B cell (primary cell): Measurements from ENCODE around the gene M1AP. TPM values are rescaled to one million over a fixed set of nuclear protein-coding genes. Genes with fewer than 3 reads are reported as not detected.

Source experiments
- ATAC-seq: fragments of 200-7000 bp; cut with Tn5 transposase; one replicate; pipeline ENCODE4 v1.10.0; 2021; ENCODE audit warnings: low read depth, mild to moderate bottlenecking, moderate number of reproducible peaks, moderate library complexity
- CTCF ChIA-PET: fragments of 350-600 bp; sonication (Branson Sonifier 250); formaldehyde crosslinking; loops from one replicate; lab custom pipeline; 2021; ENCODE audit warnings: antibody characterized with exemption, inconsistent platforms; lab: Charles Lee
- POLR2A ChIA-PET: fragments of 350-600 bp; sonication (Branson Sonifier 250); formaldehyde crosslinking; loops from one replicate; lab custom pipeline; 2021; ENCODE audit warnings: antibody characterized with exemption; lab: Charles Lee
- DNase-seq: peaks from one replicate; pipeline ENCODE4 v3.0.0; 2013
- H2AFZ ChIP-seq: 2 replicates; pipeline ENCODE4 v1.6.1; 2012; ENCODE audit warnings: mild to moderate bottlenecking, low read depth, low read length; ENCODE audit not compliant: insufficient read depth, poor library complexity, severe bottlenecking
- H3K27ac ChIP-seq, 2 donors: 1 replicate in 1 of 2; 2 replicates in 1 of 2; pipeline ENCODE4 v1.5.1; 2012 to 2013; ENCODE audit warnings: low read length in 2 of 2, mild to moderate bottlenecking in 2 of 2, moderate library complexity in 1 of 2
- H3K27me3 ChIP-seq, 4 experiments: fragments of 200-600 bp in 1 of 4; sonication (generic) in 1 of 4; replicated peaks in 1 of 4; 1 replicate in 2 of 4; 2 replicates in 2 of 4; pipeline versions ENCODE4 v1.6.1 to v1.7.0; 2013 to 2016; ENCODE audit warnings: low read length in 3 of 4, mild to moderate bottlenecking in 2 of 4, mixed read lengths in 1 of 4, moderate library complexity in 1 of 4; ENCODE audit not compliant: insufficient read depth in 4 of 4, control insufficient read depth in 3 of 4; ENCODE audit errors: control extremely low read depth in 1 of 4
- H3K36me3 ChIP-seq, 2 experiments: replicated peaks in 1 of 2; 1 replicate in 1 of 2; 2 replicates in 1 of 2; pipeline versions ENCODE4 v1.6.1 to v1.7.1; 2013; ENCODE audit warnings: low read length in 1 of 2; ENCODE audit not compliant: insufficient read depth in 2 of 2, control insufficient read depth in 1 of 2; ENCODE audit errors: control extremely low read depth in 1 of 2, extremely low read depth in 1 of 2
- H3K4me1 ChIP-seq, 2 donors: fragments of 200-600 bp in 1 of 2; sonication (generic) in 1 of 2; 1 replicate in 1 of 2; 2 replicates in 1 of 2; pipeline versions ENCODE4 v1.5.1 to v1.6.1; 2013 to 2017; ENCODE audit warnings: low read length in 2 of 2; ENCODE audit not compliant: control insufficient read depth in 2 of 2, insufficient read depth in 2 of 2
- H3K4me2 ChIP-seq: replicated peaks from 2 replicates; pipeline ENCODE3; 2012; ENCODE audit warnings: mild to moderate bottlenecking, low read depth, low read length; ENCODE audit not compliant: poor library complexity, severe bottlenecking
- H3K4me3 ChIP-seq, 5 experiments: fragments of 200-600 bp in 1 of 5; sonication (generic) in 1 of 5; 1 replicate in 3 of 5; 2 replicates in 2 of 5; pipeline versions ENCODE4 v1.5.1 to v1.7.0; 2011 to 2016; ENCODE audit warnings: low read length in 4 of 5, mild to moderate bottlenecking in 4 of 5, low read depth in 2 of 5, control low read depth in 1 of 5, moderate library complexity in 1 of 5; ENCODE audit not compliant: insufficient read depth in 1 of 5; ENCODE audit errors: control extremely low read depth in 1 of 5, extremely low read depth in 1 of 5
- H3K79me2 ChIP-seq: fragments of 200-600 bp; sonication (generic); one replicate; pipeline ENCODE4 v1.6.0; 2016; ENCODE audit warnings: low read length; ENCODE audit not compliant: control insufficient read depth, insufficient read depth
- H3K9ac ChIP-seq: fragments of 200-600 bp; sonication (generic); 2 replicates; pipeline ENCODE4 v1.6.1; 2017; ENCODE audit warnings: mild to moderate bottlenecking, low read length, moderate library complexity
- H3K9me3 ChIP-seq, 3 donors: one replicate each; pipeline versions ENCODE4 v1.6.1 to v1.7.1; 2013; ENCODE audit warnings: low read length in 2 of 3; ENCODE audit not compliant: control insufficient read depth in 2 of 3, insufficient read depth in 1 of 3; ENCODE audit errors: control extremely low read depth in 1 of 3
- H4K20me1 ChIP-seq: 2 replicates; pipeline ENCODE4 v1.6.0; 2012; ENCODE audit warnings: mild to moderate bottlenecking, low read length; ENCODE audit not compliant: insufficient read depth, control insufficient read depth, poor library complexity, severe bottlenecking
- H3K27ac Mint-ChIP-seq: one replicate; pipeline ENCODE4 v1.8.0; 2021; ENCODE audit warnings: mixed read lengths
- H3K27me3 Mint-ChIP-seq: one replicate; pipeline ENCODE4 v1.8.0; 2021; ENCODE audit warnings: mixed read lengths
- H3K4me1 Mint-ChIP-seq: one replicate; pipeline ENCODE4 v1.8.0; 2021; ENCODE audit warnings: mixed read lengths
- H3K4me3 Mint-ChIP-seq: one replicate; pipeline ENCODE4 v1.8.0; 2021; ENCODE audit warnings: mixed read lengths
- H3K9me3 Mint-ChIP-seq: one replicate; pipeline ENCODE4 v1.8.0; 2022; ENCODE audit warnings: mixed read lengths; ENCODE audit not compliant: insufficient read depth
- CTCF ChIP-seq: fragments of 200-600 bp; IDR thresholded peaks from one replicate; pipeline ENCODE4 v1.8.0; 2022; ENCODE audit warnings: antibody characterized with exemption, mild to moderate bottlenecking
- EZH2 ChIP-seq: IDR thresholded peaks from 2 replicates; pipeline ENCODE4 v1.6.1; 2012; ENCODE audit warnings: borderline replicate concordance, low read depth, mild to moderate bottlenecking, moderate library complexity, low read length; ENCODE audit not compliant: insufficient read depth, poor library complexity, severe bottlenecking
- WGBS: methylation state at CpG from one replicate; pipeline ENCODE4 v1.1.5; 2013; ENCODE audit warnings: missing lambda C conversion rate; ENCODE audit not compliant: insufficient coverage; 5-methylcytosine and 5-hydroxymethylcytosine counted together
- intact Hi-C: fragments of 100-400 bp; cut with micrococcal nuclease; formaldehyde crosslinking; loops from one replicate; pipeline ENCODE4 v1.10.0; 2022
- polyA plus RNA-seq: library from polyadenylated mRNA; depleted of rRNA; stranded (reverse); fragments of >200 nt; gene quantifications from 2 replicates; pipeline ENCODE4 v1.2.3, GENCODE V29; 2012
- total RNA-seq, 2 donors: library from RNA; stranded (reverse); fragments of 120-200 nt in 1 of 2; gene quantifications; 1 replicate in 1 of 2; 2 replicates in 1 of 2; pipeline versions ENCODE4 v1.2.3 to v1.2.4, GENCODE V29; 2013 to 2022

M1AP gene
- total and polyA plus RNA-seq, 2 donors (not counting 1 experiment from before 2014, with no cell fraction given), result 0.15 TPM; not detected in 1

GRCh38 chr2:74576863-74577229 is 71.3 kb downstream of the M1AP start:
- peak; percentile 25 for ATAC-seq
- Histone ChIP-seq H3K27me3 (peaks cover 0 to under 1% (median 0%) of the 10 kb centered on the region in 4 experiments), H3K36me3 (no peaks in the 10 kb centered on the region), H3K4me3 (no peak overlapping the region), H2AFZ (no peak overlapping the region), H3K9ac (no peak overlapping the region), H3K9me3 (no peaks in the 10 kb centered on the region), H4K20me1 (no peaks in the 10 kb centered on the region), H3K4me2 (no peak overlapping the region), H3K27ac (peak overlapping the region in 1 of 2 donors; percentile 31), H3K4me1 (peaks cover 39 to 48% of the 10 kb centered on the region in 2 donors), H3K79me2 (no peaks in the 10 kb centered on the region)
- intact Hi-C loops, result no loop called here
- H3K9me3 Mint-ChIP-seq, result no peaks in the 10 kb centered on the region
- ChIA-PET CTCF (interaction anchor here (1.6 to 10.3 kb wide), 2 partner anchors 9 to 22 kb away, joined by 4 to 103 read pairs; partner anchors contain the start of gene DOK1), POLR2A (no interaction called here)
- WGBS, result no CpG with 5 or more reads among the region's 1 CpG
- H3K4me3 Mint-ChIP-seq, result no peak overlapping the region
- TF ChIP-seq CTCF (no peak), EZH2 (no peak)
- H3K27me3 Mint-ChIP-seq, result no peaks in the 10 kb centered on the region
- peak overlapping the region; percentile 38 for H3K27ac Mint-ChIP-seq
- peak; percentile 41 for DNase-seq
- peaks cover 45% of the 10 kb centered on the region for H3K4me1 Mint-ChIP-seq

- DNase-seq (no peak), ATAC-seq (no peak)
- Mint-ChIP-seq H3K27ac (peak overlapping the region; percentile 38), H3K4me1 (peaks cover 46% of the 10 kb centered on the region), H3K9me3 (no peaks in the 10 kb centered on the region), H3K27me3 (no peaks in the 10 kb centered on the region), H3K4me3 (no peak overlapping the region)
- H4K20me1 ChIP-seq, result no peaks in the 10 kb centered on the region
- intact Hi-C loops, result no loop called here
- no peak overlapping the region for H3K4me3 ChIP-seq
- CTCF ChIA-PET, result interaction anchor here (1.6 to 10.3 kb wide), 2 partner anchors 10 to 22 kb away, joined by 4 to 103 read pairs; partner anchors contain the start of gene DOK1
- 87% methylated on average over 3 of the region's 7 CpGs for WGBS
- H3K9ac ChIP-seq, result no peak overlapping the region
- H3K4me2 ChIP-seq, result no peak overlapping the region
- H3K79me2 ChIP-seq, result no peaks in the 10 kb centered on the region
- TF ChIP-seq CTCF (no peak), EZH2 (no peak)
- peaks cover 0 to 4% (median 0%) of the 10 kb centered on the region in 3 donors for H3K9me3 ChIP-seq
- H3K27me3 ChIP-seq, result no peaks in the 10 kb centered on the region
- POLR2A ChIA-PET, result no interaction called here
- H2AFZ ChIP-seq, result no peak overlapping the region
- H3K36me3 ChIP-seq, result no peaks in the 10 kb centered on the region
- H3K4me1 ChIP-seq, result peaks cover 44 to 53% of the 10 kb centered on the region in 2 donors
- no peak overlapping the region for H3K27ac ChIP-seq
Measured at GRCh38 chr2:74576211-74576862, 71.8 kb downstream of the M1AP start.
